HEK293 (cell line): ENCODE results near the gene GART.

Experiments used
- CTCF ChIA-PET: fragments of 350-600 bp; formaldehyde crosslinking; extraction: SDS; loops from one replicate; lab custom pipeline; 2021; ENCODE audit warnings: antibody characterized with exemption; lab: Yijun Ruan, JAX
- POLR2A ChIA-PET: fragments of 300-600 bp; formaldehyde crosslinking; extraction: SDS; loops from one replicate; lab custom pipeline; 2020; ENCODE audit warnings: antibody characterized with exemption, inconsistent platforms; lab: Yijun Ruan, JAX
- H3K27ac ChIP-seq: fragments of 200-500 bp; sonication (Bioruptor generic); 2 replicates; pipeline ENCODE4 v1.5.1; 2014; ENCODE audit warnings: low read depth, low read length, control low read depth, inconsistent platforms; ENCODE audit errors: extremely low read depth
- H3K36me3 ChIP-seq, 2 experiments: fragments of 200-500 bp in 1 of 2; sonication (Bioruptor generic) in 1 of 2; 1 replicate in 1 of 2; 2 replicates in 1 of 2; pipeline ENCODE4 v1.5.1; 2014 to 2017; ENCODE audit warnings: inconsistent platforms in 2 of 2, low read length in 2 of 2; ENCODE audit not compliant: control insufficient read depth in 2 of 2, insufficient read depth in 1 of 2
- H3K4me1 ChIP-seq: fragments of 200-500 bp; sonication (Bioruptor generic); 2 replicates; pipeline ENCODE4 v1.5.1; 2014; ENCODE audit warnings: mild to moderate bottlenecking, low read length, inconsistent platforms; ENCODE audit not compliant: control insufficient read depth, insufficient read depth
- H3K4me3 ChIP-seq: 2 replicates; pipeline ENCODE4 v1.5.1; 2011; ENCODE audit warnings: low read depth, mild to moderate bottlenecking, control low read depth, low read length, moderate library complexity
- H3K9me3 ChIP-seq: fragments of 200-500 bp; sonication (Bioruptor generic); 2 replicates; pipeline ENCODE4 v1.5.1; 2014; ENCODE audit warnings: low read depth, low read length, inconsistent platforms; ENCODE audit not compliant: control insufficient read depth, insufficient read depth
- FEZF1 ChIP-seq: fragments of 450-650 bp; formaldehyde crosslinking; IDR thresholded peaks from 2 replicates; pipeline ENCODE4 v1.5.1; 2016; ENCODE audit warnings: missing biosample characterization, missing genetic modification characterization
- GLIS2 ChIP-seq: fragments of 450-650 bp; formaldehyde crosslinking; IDR thresholded peaks from 2 replicates; pipeline ENCODE4 v1.5.1; 2016; ENCODE audit warnings: missing biosample characterization, missing genetic modification characterization
- HOXA7 ChIP-seq: sonication (generic); formaldehyde crosslinking; IDR thresholded peaks from 2 replicates; pipeline ENCODE4 v1.8.1; 2022; ENCODE audit warnings: missing genetic modification reagents, borderline replicate concordance
- SCRT2 ChIP-seq: fragments of 450-650 bp; formaldehyde crosslinking; IDR thresholded peaks from 2 replicates; pipeline ENCODE4 v1.5.1; 2016; ENCODE audit warnings: missing biosample characterization, missing genetic modification characterization
- SP3 ChIP-seq: fragments of 450-650 bp; formaldehyde crosslinking; IDR thresholded peaks from 2 replicates; pipeline ENCODE4 v1.5.1; 2016; ENCODE audit warnings: missing biosample characterization, missing genetic modification characterization
- ZNF24 ChIP-seq: fragments of 450-650 bp; formaldehyde crosslinking; IDR thresholded peaks from 2 replicates; pipeline ENCODE4 v1.5.1; 2016; ENCODE audit warnings: missing biosample characterization, missing genetic modification characterization
- ZNF248 ChIP-seq: fragments of 450-650 bp; formaldehyde crosslinking; IDR thresholded peaks from 2 replicates; pipeline ENCODE4 v1.5.1; 2017; ENCODE audit warnings: missing biosample characterization, missing genetic modification characterization
- ZNF302 ChIP-seq: fragments of 450-650 bp; formaldehyde crosslinking; IDR thresholded peaks from 2 replicates; pipeline ENCODE4 v1.5.1; 2016; ENCODE audit warnings: missing biosample characterization, missing genetic modification characterization, low read depth
- ZNF391 ChIP-seq: fragments of 450-650 bp; formaldehyde crosslinking; IDR thresholded peaks from 2 replicates; pipeline ENCODE4 v1.5.1; 2016; ENCODE audit warnings: low read depth, missing biosample characterization, missing genetic modification characterization, borderline replicate concordance
- ZNF558 ChIP-seq: fragments of 450-650 bp; formaldehyde crosslinking; IDR thresholded peaks from 2 replicates; pipeline ENCODE4 v1.5.1; 2016; ENCODE audit warnings: missing biosample characterization, missing genetic modification characterization
- ZNF785 ChIP-seq: fragments of 450-650 bp; formaldehyde crosslinking; IDR thresholded peaks from 2 replicates; pipeline ENCODE4 v1.5.1; 2016; ENCODE audit warnings: missing biosample characterization, missing genetic modification characterization
- ZSCAN23 ChIP-seq: fragments of 450-650 bp; formaldehyde crosslinking; IDR thresholded peaks from 2 replicates; pipeline ENCODE4 v1.5.1; 2016; ENCODE audit warnings: missing biosample characterization, missing genetic modification characterization
- TF ChIP-seq, protein P1 (sequence below): fragments of 450-650 bp; IDR thresholded peaks from 2 replicates; pipeline ENCODE4 v1.5.1; 2018; ENCODE audit warnings: missing biosample characterization, mild to moderate bottlenecking, missing genetic modification characterization
- TF ChIP-seq, protein P2 (sequence below): fragments of 450-650 bp; formaldehyde crosslinking; IDR thresholded peaks from 2 replicates; pipeline ENCODE4 v1.5.1; 2017; ENCODE audit warnings: missing biosample characterization, missing genetic modification characterization
- TF ChIP-seq, protein P3 (sequence below): fragments of 450-650 bp; formaldehyde crosslinking; IDR thresholded peaks from 2 replicates; pipeline ENCODE4 v1.5.1; 2017; ENCODE audit warnings: missing biosample characterization, missing genetic modification characterization
- TF ChIP-seq, protein P4 (sequence below): fragments of 450-650 bp; formaldehyde crosslinking; IDR thresholded peaks from 2 replicates; pipeline ENCODE4 v1.5.1; 2016; ENCODE audit warnings: missing biosample characterization, missing genetic modification characterization
- TF ChIP-seq, protein P5 (sequence below): fragments of 450-650 bp; formaldehyde crosslinking; IDR thresholded peaks from 2 replicates; pipeline ENCODE4 v1.5.1; 2017; ENCODE audit warnings: missing biosample characterization, missing genetic modification characterization
- TF ChIP-seq, protein P6 (sequence below): fragments of 450-650 bp; formaldehyde crosslinking; IDR thresholded peaks from 2 replicates; pipeline ENCODE4 v1.5.1; 2016; ENCODE audit warnings: missing biosample characterization, missing genetic modification characterization
- TF ChIP-seq, protein P7 (sequence below): fragments of 450-650 bp; formaldehyde crosslinking; IDR thresholded peaks from 2 replicates; pipeline ENCODE4 v1.5.1; 2016; ENCODE audit warnings: missing biosample characterization, missing genetic modification characterization, borderline replicate concordance

Gene GART

DNA sequence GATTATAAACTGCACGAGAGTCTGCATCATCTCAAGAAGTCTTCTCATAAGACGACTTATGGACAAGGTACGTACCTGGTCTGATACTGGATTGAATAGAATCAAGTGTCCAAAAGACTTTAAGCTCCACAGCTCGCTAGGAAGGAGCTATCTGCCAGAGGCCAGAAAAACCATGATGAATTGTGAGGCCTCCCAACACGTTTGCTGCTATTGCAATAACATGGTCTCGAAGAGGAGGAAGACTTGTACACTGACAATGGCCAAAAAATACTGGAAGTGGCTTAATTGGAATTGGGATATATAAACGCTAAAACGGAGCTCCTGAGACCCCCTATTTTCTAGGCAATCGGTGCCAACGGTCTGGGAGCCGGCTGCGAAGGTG, 50.9 kb downstream of the GART start:
- H3K4me3 ChIP-seq, result peak overlapping the region; percentile 84
- no peaks in the 10 kb centered on the region for H3K9me3 ChIP-seq
- H3K27ac ChIP-seq, result peak overlapping the region; percentile 38; the same call in 1 of the 2 replicates
- H3K4me1 ChIP-seq, result no peaks in the 10 kb centered on the region; the same call in 1 of the 2 replicates
- H3K36me3 ChIP-seq, result no peaks in the 10 kb centered on the region
- CTCF ChIA-PET, result interaction anchor here (0.5 to 2.1 kb wide), 5 partner anchors 10 to 291 kb away, joined by 3 to 16 read pairs (median 4); partner anchors contain the start of gene TMEM50B
- POLR2A ChIA-PET, result interaction anchor here (0.8 to 5.0 kb wide), 12 partner anchors 9 to 166 kb away, joined by 3 to 154 read pairs (median 4); partner anchors contain the start of genes DONSON, IFNAR1, SON and TMEM50B
- TF ChIP-seq, protein P1, sequence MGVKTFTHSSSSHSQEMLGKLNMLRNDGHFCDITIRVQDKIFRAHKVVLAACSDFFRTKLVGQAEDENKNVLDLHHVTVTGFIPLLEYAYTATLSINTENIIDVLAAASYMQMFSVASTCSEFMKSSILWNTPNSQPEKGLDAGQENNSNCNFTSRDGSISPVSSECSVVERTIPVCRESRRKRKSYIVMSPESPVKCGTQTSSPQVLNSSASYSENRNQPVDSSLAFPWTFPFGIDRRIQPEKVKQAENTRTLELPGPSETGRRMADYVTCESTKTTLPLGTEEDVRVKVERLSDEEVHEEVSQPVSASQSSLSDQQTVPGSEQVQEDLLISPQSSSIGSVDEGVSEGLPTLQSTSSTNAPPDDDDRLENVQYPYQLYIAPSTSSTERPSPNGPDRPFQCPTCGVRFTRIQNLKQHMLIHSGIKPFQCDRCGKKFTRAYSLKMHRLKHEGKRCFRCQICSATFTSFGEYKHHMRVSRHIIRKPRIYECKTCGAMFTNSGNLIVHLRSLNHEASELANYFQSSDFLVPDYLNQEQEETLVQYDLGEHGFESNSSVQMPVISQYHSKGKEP, result 0 out of 2 replicates have a peak, but pooled peaks have one; percentile 4
- TF ChIP-seq ZNF391 (0 out of 2 replicates have a peak, but pooled peaks have one; percentile 7), ZNF24 (tag by site-specific recombination) (no peak), ZNF248 (no peak), GLIS2 (no peak)

DNA sequence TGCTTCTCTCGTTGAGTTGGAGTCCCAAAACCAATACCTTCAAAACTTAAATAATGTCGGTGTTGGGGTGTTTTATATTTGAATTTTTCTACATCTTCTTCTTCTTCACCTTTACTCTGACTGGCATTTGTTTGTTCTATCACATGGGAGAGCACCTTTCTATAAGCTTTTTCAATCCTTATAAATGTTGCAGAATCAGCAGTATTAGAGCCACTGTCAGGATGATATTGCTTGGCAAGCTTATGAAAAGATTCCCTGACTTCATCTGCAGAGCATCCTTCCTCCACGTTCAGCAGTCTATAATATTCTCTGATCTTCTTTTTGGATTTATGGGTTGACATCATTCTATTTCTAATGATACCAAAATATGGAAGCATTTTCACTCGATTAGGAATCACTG, 53.0 kb downstream of the GART start:
- Histone ChIP-seq H3K36me3 (no peaks in the 10 kb centered on the region), H3K27ac (no peak overlapping the region), H3K4me1 (no peaks in the 10 kb centered on the region; the same call in 1 of the 2 replicates), H3K9me3 (no peaks in the 10 kb centered on the region), H3K4me3 (no peak overlapping the region)
- ChIA-PET POLR2A (interaction anchor here (5.0 kb wide), 1 partner anchor 8 kb away, joined by 154 read pairs; the partner anchor contains the start of gene TMEM50B), CTCF (interaction anchor here (0.7 to 0.8 kb wide), 2 partner anchors 9 to 653 kb away, joined by 3 read pairs; partner anchors contain the start of gene TMEM50B)
- TF ChIP-seq ZNF24 (tag by site-specific recombination) (no peak), SP3 (tag by site-specific recombination) (no peak), SCRT2 (tag by site-specific recombination) (no peak), FEZF1 (tag by site-specific recombination) (no peak), ZNF558 (tag by site-specific recombination) (no peak)
- TF ChIP-seq, protein P2, sequence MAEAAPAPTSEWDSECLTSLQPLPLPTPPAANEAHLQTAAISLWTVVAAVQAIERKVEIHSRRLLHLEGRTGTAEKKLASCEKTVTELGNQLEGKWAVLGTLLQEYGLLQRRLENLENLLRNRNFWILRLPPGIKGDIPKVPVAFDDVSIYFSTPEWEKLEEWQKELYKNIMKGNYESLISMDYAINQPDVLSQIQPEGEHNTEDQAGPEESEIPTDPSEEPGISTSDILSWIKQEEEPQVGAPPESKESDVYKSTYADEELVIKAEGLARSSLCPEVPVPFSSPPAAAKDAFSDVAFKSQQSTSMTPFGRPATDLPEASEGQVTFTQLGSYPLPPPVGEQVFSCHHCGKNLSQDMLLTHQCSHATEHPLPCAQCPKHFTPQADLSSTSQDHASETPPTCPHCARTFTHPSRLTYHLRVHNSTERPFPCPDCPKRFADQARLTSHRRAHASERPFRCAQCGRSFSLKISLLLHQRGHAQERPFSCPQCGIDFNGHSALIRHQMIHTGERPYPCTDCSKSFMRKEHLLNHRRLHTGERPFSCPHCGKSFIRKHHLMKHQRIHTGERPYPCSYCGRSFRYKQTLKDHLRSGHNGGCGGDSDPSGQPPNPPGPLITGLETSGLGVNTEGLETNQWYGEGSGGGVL (tag by site-specific recombination), result no peak
- TF ChIP-seq, protein P3, sequence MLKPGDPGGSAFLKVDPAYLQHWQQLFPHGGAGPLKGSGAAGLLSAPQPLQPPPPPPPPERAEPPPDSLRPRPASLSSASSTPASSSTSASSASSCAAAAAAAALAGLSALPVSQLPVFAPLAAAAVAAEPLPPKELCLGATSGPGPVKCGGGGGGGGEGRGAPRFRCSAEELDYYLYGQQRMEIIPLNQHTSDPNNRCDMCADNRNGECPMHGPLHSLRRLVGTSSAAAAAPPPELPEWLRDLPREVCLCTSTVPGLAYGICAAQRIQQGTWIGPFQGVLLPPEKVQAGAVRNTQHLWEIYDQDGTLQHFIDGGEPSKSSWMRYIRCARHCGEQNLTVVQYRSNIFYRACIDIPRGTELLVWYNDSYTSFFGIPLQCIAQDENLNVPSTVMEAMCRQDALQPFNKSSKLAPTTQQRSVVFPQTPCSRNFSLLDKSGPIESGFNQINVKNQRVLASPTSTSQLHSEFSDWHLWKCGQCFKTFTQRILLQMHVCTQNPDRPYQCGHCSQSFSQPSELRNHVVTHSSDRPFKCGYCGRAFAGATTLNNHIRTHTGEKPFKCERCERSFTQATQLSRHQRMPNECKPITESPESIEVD (tag by site-specific recombination), result no peak
- TF ChIP-seq, all 188 proteins: peak for 0

DNA sequence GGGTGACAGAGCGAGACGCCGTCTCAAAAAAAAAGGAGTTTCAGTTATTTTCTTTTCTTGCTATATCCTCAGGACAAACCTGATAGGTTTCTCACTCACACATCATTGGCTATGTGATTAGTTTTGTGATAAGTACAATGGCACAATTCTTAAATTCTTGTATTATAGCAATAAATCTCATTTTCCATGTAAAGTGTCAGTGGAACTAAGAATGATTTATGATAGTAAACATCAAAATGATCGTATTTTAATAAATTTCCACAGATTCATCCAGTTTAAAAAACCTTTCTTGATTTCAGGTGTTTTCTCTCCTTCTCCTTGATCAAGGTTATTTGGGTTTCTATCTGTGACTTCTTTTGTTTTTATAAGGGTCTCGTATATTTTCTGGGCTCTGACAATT, 53.9 kb downstream of the GART start:
- Histone ChIP-seq H3K36me3 (no peaks in the 10 kb centered on the region), H3K4me1 (no peaks in the 10 kb centered on the region; the same call in 1 of the 2 replicates), H3K27ac (no peak overlapping the region), H3K9me3 (no peaks in the 10 kb centered on the region), H3K4me3 (no peak overlapping the region)
- ChIA-PET POLR2A (interaction anchor here (5.0 kb wide), 1 partner anchor 7 kb away, joined by 154 read pairs; the partner anchor contains the start of gene TMEM50B), CTCF (no interaction called here)
- TF ChIP-seq, protein P4, sequence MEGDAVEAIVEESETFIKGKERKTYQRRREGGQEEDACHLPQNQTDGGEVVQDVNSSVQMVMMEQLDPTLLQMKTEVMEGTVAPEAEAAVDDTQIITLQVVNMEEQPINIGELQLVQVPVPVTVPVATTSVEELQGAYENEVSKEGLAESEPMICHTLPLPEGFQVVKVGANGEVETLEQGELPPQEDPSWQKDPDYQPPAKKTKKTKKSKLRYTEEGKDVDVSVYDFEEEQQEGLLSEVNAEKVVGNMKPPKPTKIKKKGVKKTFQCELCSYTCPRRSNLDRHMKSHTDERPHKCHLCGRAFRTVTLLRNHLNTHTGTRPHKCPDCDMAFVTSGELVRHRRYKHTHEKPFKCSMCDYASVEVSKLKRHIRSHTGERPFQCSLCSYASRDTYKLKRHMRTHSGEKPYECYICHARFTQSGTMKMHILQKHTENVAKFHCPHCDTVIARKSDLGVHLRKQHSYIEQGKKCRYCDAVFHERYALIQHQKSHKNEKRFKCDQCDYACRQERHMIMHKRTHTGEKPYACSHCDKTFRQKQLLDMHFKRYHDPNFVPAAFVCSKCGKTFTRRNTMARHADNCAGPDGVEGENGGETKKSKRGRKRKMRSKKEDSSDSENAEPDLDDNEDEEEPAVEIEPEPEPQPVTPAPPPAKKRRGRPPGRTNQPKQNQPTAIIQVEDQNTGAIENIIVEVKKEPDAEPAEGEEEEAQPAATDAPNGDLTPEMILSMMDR (tag by site-specific recombination), result no peak
- no peak for TF ChIP-seq ZNF785 (tag by site-specific recombination)
- TF ChIP-seq ZNF302, result no peak
- TF ChIP-seq, protein P5, sequence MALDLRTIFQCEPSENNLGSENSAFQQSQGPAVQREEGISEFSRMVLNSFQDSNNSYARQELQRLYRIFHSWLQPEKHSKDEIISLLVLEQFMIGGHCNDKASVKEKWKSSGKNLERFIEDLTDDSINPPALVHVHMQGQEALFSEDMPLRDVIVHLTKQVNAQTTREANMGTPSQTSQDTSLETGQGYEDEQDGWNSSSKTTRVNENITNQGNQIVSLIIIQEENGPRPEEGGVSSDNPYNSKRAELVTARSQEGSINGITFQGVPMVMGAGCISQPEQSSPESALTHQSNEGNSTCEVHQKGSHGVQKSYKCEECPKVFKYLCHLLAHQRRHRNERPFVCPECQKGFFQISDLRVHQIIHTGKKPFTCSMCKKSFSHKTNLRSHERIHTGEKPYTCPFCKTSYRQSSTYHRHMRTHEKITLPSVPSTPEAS (tag by site-specific recombination), result no peak
- TF ChIP-seq ZSCAN23 (tag by site-specific recombination), result no peak
- TF ChIP-seq, protein P6, sequence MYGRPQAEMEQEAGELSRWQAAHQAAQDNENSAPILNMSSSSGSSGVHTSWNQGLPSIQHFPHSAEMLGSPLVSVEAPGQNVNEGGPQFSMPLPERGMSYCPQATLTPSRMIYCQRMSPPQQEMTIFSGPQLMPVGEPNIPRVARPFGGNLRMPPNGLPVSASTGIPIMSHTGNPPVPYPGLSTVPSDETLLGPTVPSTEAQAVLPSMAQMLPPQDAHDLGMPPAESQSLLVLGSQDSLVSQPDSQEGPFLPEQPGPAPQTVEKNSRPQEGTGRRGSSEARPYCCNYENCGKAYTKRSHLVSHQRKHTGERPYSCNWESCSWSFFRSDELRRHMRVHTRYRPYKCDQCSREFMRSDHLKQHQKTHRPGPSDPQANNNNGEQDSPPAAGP, result no peak
- TF ChIP-seq, protein P7, sequence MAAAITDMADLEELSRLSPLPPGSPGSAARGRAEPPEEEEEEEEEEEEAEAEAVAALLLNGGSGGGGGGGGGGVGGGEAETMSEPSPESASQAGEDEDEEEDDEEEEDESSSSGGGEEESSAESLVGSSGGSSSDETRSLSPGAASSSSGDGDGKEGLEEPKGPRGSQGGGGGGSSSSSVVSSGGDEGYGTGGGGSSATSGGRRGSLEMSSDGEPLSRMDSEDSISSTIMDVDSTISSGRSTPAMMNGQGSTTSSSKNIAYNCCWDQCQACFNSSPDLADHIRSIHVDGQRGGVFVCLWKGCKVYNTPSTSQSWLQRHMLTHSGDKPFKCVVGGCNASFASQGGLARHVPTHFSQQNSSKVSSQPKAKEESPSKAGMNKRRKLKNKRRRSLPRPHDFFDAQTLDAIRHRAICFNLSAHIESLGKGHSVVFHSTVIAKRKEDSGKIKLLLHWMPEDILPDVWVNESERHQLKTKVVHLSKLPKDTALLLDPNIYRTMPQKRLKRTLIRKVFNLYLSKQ (tag by site-specific recombination), result no peak
- TF ChIP-seq HOXA7 (CRISPR knock-in tag), result no peak
